Measurements from ENCODE around the gene PPFIA3. TPM values are rescaled to one million over a fixed set of nuclear protein-coding genes. Genes with fewer than 3 reads are reported as not detected.

Gene PPFIA3
- total RNA-seq, 2 experiments from 2014 or later, result 1.8 to 2.2 TPM

- Mint-ChIP-seq H3K4me1 (ENCODE audit: low read depth) (peaks cover 32% of the 10 kb centered on the region), H3K4me3 (no peak overlapping the region), H3K36me3 (ENCODE audit: low read depth) (no peaks in the 10 kb centered on the region), H3K27me3 (ENCODE audit: low read depth) (peaks cover 65% of the 10 kb centered on the region), H3K9me3 (ENCODE audit: insufficient read depth) (peaks cover 4% of the 10 kb centered on the region), H3K27ac (no peak overlapping the region)
- CTCF ChIA-PET, result interaction anchor here (1.6 kb wide), 1 partner anchor 47 kb away, joined by 6 read pairs; no protein-coding TSS in a partner anchor
- ATAC-seq, result no peak
- POLR2A ChIA-PET, result interaction anchor here (0.6 kb wide), 1 partner anchor 352 kb away, joined by 4 read pairs; no protein-coding TSS in a partner anchor
- DNase-seq, result no peak
Observed at GRCh38 chr19:49152119-49152550, 32.8 kb downstream of the PPFIA3 start.

GRCh38 chr19:49153167-49153809 is 33.9 kb downstream of the PPFIA3 start:
- ChIA-PET POLR2A (no interaction called here), CTCF (no interaction called here)
- DNase-seq, result no peak
- Mint-ChIP-seq H3K27ac (no peak overlapping the region), H3K9me3 (ENCODE audit: insufficient read depth) (peaks cover 4% of the 10 kb centered on the region), H3K4me3 (no peak overlapping the region), H3K27me3 (ENCODE audit: low read depth) (peaks cover 66% of the 10 kb centered on the region), H3K4me1 (ENCODE audit: low read depth) (peaks cover 35% of the 10 kb centered on the region), H3K36me3 (ENCODE audit: low read depth) (no peaks in the 10 kb centered on the region)
- ATAC-seq, result no peak

DNA sequence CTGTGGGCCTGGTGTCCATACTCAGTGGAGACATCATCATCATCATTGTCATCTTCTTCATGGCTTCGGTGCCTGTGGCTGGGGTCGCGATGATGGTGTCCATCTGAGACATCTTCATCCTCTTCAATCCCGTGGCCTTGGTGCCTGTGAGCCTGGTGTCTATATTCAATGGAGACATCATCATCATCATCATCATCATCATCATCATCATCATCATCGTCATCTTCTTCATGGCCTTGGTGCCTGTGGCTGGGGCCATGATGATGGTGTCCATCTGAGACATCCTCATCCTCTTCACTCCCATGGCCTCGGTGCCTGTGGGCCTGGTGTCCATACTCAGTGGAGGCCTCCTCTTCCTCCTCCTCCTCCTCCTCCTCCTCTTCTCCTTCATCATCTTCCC is 34.9 kb downstream of the PPFIA3 start:
- H3K4me3 Mint-ChIP-seq, result no peak overlapping the region
- POLR2A ChIA-PET, result no interaction called here

DNA sequence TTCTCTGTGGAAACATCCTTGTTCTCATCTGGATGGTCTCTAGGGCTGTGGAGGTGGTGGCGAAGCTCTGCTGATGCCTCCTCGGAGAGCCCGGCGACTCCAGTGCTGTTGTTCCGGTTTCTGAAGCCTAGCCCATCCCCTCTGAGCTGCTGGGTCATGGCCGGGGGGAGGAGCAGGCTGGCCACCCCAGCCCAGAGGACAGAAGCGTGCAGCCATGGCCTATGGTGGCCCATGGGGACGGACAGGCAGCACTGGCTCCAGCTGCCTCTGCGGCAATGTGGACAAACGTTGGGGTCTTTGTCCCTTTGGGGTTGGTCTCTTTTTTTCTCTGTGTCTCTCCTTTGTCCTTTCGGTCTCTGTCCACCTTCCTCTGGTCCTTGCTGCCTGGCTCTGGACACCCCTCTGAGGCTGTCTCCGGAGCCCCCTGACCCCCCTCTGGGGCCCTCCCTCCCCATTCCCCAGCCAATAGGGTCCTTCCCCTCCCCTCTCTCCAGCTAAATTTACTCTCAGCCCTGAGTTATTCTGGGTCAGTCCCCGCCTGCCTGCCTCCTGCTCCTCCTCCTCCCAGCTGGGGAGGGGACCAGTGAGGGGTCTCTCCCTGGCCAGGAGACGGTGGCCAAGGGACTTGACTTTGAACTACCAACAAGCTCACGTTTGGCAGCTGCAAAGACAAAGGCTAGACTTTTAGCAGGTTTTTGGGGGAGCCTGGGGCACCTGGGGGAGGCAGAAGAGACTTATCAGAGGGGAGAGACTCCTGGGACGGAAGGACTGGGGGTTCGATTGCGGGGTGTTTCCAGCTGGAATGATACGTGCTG is 35.9 kb downstream of the PPFIA3 start, which contains the start of gene HRC:
HRC (minus strand) TSS at position 392 of the 815 bp plus-strand sequence; CDS start at position 233, 159 bp downstream.
- DNase-seq (no peak), ATAC-seq (no peak)
- ChIA-PET POLR2A (interaction anchor here (0.6 kb wide), 1 partner anchor 12 kb away, joined by 3 read pairs; no protein-coding TSS in a partner anchor), CTCF (interaction anchor here (1.5 kb wide), 1 partner anchor 44 kb away, joined by 4 read pairs; no protein-coding TSS in a partner anchor)
- no peak within 1 kb of the TSS for H3K4me3 Mint-ChIP-seq
- H3K9me3 Mint-ChIP-seq (ENCODE audit: insufficient read depth), result peaks cover 4% of the 10 kb centered on the region
- no peak within 1 kb of the TSS for H3K27ac Mint-ChIP-seq
- no peaks in the 10 kb centered on the region for H3K36me3 Mint-ChIP-seq (ENCODE audit: low read depth)
- peaks cover 23% of the 10 kb centered on the region for H3K4me1 Mint-ChIP-seq (ENCODE audit: low read depth)
- H3K27me3 Mint-ChIP-seq (ENCODE audit: low read depth), result peaks cover 59% of the 10 kb centered on the region

More for the DNA sequence above, 34.9 kb downstream of the PPFIA3 start:
- Mint-ChIP-seq H3K4me1 (ENCODE audit: low read depth) (peaks cover 32% of the 10 kb centered on the region), H3K9me3 (ENCODE audit: insufficient read depth) (peaks cover 4% of the 10 kb centered on the region), H3K27me3 (ENCODE audit: low read depth) (peaks cover 61% of the 10 kb centered on the region), H3K36me3 (ENCODE audit: low read depth) (no peaks in the 10 kb centered on the region), H3K27ac (no peak overlapping the region)
- CTCF ChIA-PET, result interaction anchor here (1.5 kb wide), 1 partner anchor 45 kb away, joined by 4 read pairs; no protein-coding TSS in a partner anchor
- ATAC-seq, result no peak
- no peak for DNase-seq

DNA sequence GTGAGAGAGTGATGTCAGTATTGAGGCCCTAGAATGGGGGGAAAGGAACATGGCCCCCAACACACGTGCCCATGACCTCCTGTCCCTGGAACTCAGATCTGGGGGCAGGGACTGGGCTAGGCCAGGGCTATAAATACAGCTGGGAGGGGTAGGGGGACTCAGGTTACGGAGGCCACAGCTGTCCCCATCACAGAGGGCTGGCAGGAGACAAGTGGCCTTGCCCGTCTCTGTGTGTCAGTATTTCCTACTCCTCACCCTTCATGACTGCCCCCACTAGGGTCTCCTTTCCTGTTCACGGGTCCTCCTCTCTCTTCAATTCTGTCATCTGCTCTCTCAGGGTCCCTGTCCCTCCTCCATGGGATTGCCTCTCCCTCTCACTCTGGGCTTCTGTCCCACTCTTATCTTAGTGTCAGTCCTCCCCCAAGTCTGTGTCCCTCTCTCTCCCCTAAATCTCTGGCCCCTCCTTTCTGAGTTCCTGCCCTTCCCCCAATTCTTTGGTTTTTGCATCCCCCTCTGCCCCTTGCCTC is 36.5 kb downstream of the PPFIA3 start:
- peaks cover 58% of the 10 kb centered on the region for H3K27me3 Mint-ChIP-seq (ENCODE audit: low read depth)
- ChIA-PET CTCF (interaction anchor here (1.5 kb wide), 1 partner anchor 43 kb away, joined by 4 read pairs; no protein-coding TSS in a partner anchor), POLR2A (interaction anchor here (0.6 kb wide), 1 partner anchor 13 kb away, joined by 3 read pairs; no protein-coding TSS in a partner anchor)
- no peak overlapping the region for H3K27ac Mint-ChIP-seq
- H3K4me1 Mint-ChIP-seq (ENCODE audit: low read depth), result peaks cover 20% of the 10 kb centered on the region
- H3K36me3 Mint-ChIP-seq (ENCODE audit: low read depth), result no peaks in the 10 kb centered on the region
- ATAC-seq (no peak), DNase-seq (no peak)
- H3K4me3 Mint-ChIP-seq, result no peak overlapping the region
- H3K9me3 Mint-ChIP-seq (ENCODE audit: insufficient read depth), result peaks cover 4% of the 10 kb centered on the region

GRCh38 chr19:49157445-49158224 is 38.3 kb downstream of the PPFIA3 start, which contains the start of gene TRPM4:
Gene TRPM4, plus strand, starts transcription at chr19:49157792. Its CDS starts 75 bp downstream, at chr19:49157867.
- POLR2A ChIA-PET, result no interaction called here
- DNase-seq, result peak; percentile 64
- H3K4me3 Mint-ChIP-seq, result no peak within 1 kb of the TSS
- H3K36me3 Mint-ChIP-seq (ENCODE audit: low read depth), result no peaks in the 10 kb centered on the region
- peaks cover 9% of the 10 kb centered on the region for H3K4me1 Mint-ChIP-seq (ENCODE audit: low read depth)
- H3K27me3 Mint-ChIP-seq (ENCODE audit: low read depth), result peaks cover 47% of the 10 kb centered on the region
- ATAC-seq, result peak; percentile 75
- no peak within 1 kb of the TSS for H3K27ac Mint-ChIP-seq
- CTCF ChIA-PET, result no interaction called here
- H3K9me3 Mint-ChIP-seq (ENCODE audit: insufficient read depth), result no peaks in the 10 kb centered on the region

GRCh38 chr19:49160450-49161189 is 41.3 kb downstream of the PPFIA3 start:
- ATAC-seq (no peak), DNase-seq (no peak)
- no peaks in the 10 kb centered on the region for H3K36me3 Mint-ChIP-seq (ENCODE audit: low read depth)
- no peak overlapping the region for H3K27ac Mint-ChIP-seq
- no peak overlapping the region for H3K4me3 Mint-ChIP-seq
- peaks cover 29% of the 10 kb centered on the region for H3K27me3 Mint-ChIP-seq (ENCODE audit: low read depth)
- CTCF ChIA-PET, result interaction anchor here (0.9 kb wide), 1 partner anchor 38 kb away, joined by 4 read pairs; no protein-coding TSS in a partner anchor
- no peaks in the 10 kb centered on the region for H3K9me3 Mint-ChIP-seq (ENCODE audit: insufficient read depth)
- H3K4me1 Mint-ChIP-seq (ENCODE audit: low read depth), result peaks cover 7% of the 10 kb centered on the region
- POLR2A ChIA-PET, result no interaction called here

DNA sequence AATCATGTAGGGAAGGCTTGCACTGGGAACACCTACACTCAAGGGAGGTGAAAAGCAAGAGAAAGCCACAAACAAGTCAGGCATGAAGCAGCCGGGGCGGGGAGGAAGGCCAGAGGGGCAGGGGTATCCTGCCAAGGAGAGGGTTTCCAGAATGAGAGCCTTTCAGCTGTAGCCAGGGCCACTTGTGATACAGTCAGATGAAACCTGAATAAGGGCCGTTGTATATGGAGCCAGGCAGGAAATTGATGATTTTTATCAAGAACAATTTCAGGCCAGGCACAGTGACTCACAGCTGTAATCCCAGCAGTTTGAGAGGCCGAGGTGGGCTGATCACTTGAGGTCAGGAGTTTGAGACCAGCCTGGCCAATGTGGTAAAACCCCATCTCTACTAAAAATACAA is 42.6 kb downstream of the PPFIA3 start:
- peaks cover 7% of the 10 kb centered on the region for H3K4me1 Mint-ChIP-seq (ENCODE audit: low read depth)
- no peak for ATAC-seq
- no peaks in the 10 kb centered on the region for H3K9me3 Mint-ChIP-seq (ENCODE audit: insufficient read depth)
- H3K4me3 Mint-ChIP-seq, result no peak overlapping the region
- CTCF ChIA-PET, result interaction anchor here (1.4 kb wide), 1 partner anchor 64 kb away, joined by 4 read pairs; no protein-coding TSS in a partner anchor
- no peak overlapping the region for H3K27ac Mint-ChIP-seq
- POLR2A ChIA-PET, result no interaction called here
- peaks cover 24% of the 10 kb centered on the region for H3K27me3 Mint-ChIP-seq (ENCODE audit: low read depth)
- no peak for DNase-seq
- no peaks in the 10 kb centered on the region for H3K36me3 Mint-ChIP-seq (ENCODE audit: low read depth)

DNA sequence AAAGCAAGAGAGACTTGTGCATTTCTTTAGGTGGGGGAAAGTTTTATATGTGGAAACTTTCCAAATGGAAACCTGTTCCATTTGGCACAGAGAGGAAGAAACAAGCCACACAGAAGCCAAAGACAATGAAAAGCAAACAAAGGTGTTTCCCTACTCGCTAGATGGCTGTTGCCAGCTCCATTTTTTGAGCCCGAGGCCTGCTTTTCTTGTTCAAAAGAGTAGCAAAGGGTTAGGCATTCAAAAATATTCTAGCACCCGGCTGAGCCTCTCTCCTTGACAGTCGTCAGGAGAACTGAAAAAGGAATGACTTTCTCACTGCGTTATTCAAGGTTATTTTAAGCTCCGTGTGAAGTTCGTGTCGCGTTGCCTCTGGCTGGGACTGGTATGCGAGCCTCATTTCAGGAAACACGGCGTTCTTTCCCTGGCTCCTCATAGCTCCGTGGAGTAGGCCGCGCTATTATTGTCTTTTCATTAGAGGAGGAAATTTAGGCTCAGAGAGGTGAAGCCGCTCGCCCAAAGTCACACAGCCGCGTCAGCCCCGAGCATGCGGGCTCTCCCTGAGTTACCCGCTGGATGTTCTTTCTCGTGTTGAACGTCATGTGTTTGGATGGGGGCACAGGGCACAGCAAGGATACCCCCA is 45.9 kb downstream of the PPFIA3 start:
- H3K4me3 Mint-ChIP-seq, result no peak overlapping the region
- no peak overlapping the region for H3K27ac Mint-ChIP-seq
- ATAC-seq (no peak), DNase-seq (no peak)
- CTCF ChIA-PET, result no interaction called here
- POLR2A ChIA-PET, result interaction anchor here (0.6 kb wide), 1 partner anchor 17 kb away, joined by 3 read pairs; no protein-coding TSS in a partner anchor
- H3K4me1 Mint-ChIP-seq (ENCODE audit: low read depth), result no peaks in the 10 kb centered on the region
- no peaks in the 10 kb centered on the region for H3K36me3 Mint-ChIP-seq (ENCODE audit: low read depth)
- no peaks in the 10 kb centered on the region for H3K9me3 Mint-ChIP-seq (ENCODE audit: insufficient read depth)
- peaks cover 3% of the 10 kb centered on the region for H3K27me3 Mint-ChIP-seq (ENCODE audit: low read depth)

GRCh38 chr19:49165865-49166301 is 46.5 kb downstream of the PPFIA3 start:
- ChIA-PET CTCF (no interaction called here), POLR2A (no interaction called here)
- Mint-ChIP-seq H3K27me3 (ENCODE audit: low read depth) (peaks cover 2% of the 10 kb centered on the region), H3K36me3 (ENCODE audit: low read depth) (no peaks in the 10 kb centered on the region), H3K4me1 (ENCODE audit: low read depth) (no peaks in the 10 kb centered on the region), H3K4me3 (no peak overlapping the region), H3K9me3 (ENCODE audit: insufficient read depth) (no peaks in the 10 kb centered on the region), H3K27ac (no peak overlapping the region)
- ATAC-seq (no peak), DNase-seq (no peak)

Measured in activated CD8-positive, alpha-beta T cell treated with anti-CD3 and anti-CD28 coated beads, Interleukin-2, amount 10 ng/mL, durations not matched to agents 7 days and 5 days (primary cell).